ENCODE measurements around the gene CPPED1. TPM values are rescaled to one million over a fixed set of nuclear protein-coding genes. Genes with fewer than 3 reads are reported as not detected.
"Not testable (repeated sequence)": the region's sequence is repeated elsewhere in the genome, so short reads cannot be mapped to it uniquely, and the experiment has no call there.

The CPPED1 gene
- total and polyA plus RNA-seq, 2 of the 4 experiments (the other 2 are of a cell fraction), result 5.1 to 6.5 TPM

DNA sequence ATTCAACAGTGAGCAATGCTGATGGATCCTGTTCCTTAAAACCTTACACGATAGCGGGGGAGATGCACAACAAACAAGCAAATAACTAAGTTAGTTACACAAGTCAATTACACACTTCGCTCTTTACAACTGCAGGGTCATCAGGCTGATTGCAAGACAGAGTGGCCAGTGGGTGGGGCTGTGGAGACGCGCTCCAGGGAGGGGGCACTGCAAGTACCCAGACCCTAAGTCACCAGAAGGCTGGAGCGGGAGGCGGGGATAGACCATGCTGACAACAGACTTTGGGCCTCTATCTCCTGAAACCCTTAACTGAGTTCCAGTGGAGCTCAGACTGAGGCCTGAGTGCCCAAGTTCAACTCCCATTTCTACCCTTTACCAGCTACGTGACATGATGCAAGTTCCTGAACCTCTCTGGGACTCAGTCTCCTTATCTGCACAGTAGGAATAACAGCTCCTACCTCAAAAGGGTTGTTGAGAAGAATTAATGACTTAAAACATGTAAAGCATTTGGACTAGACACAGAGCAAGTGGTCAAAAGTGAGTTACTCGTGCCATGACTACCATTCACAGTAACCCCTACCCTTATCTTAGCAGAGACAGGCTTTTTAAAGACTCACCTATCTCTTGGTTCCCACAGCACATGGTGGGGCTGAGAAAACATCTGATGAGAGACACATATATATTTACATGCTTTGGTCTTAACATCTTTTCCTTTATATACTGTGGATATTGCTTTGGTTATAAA lies 10.4 kb downstream of the CPPED1 start:
- no peaks in the 10 kb centered on the region for H4K20me1 ChIP-seq (ENCODE audit: insufficient read depth, low read length)
- no TSS peak for BruUV-seq (replicated peaks)
- no peak overlapping the region for H2AK9ac ChIP-seq (replicated peaks; ENCODE audit: low read depth, low read length, poor library complexity)
- no peak overlapping the region for H2AK5ac ChIP-seq (ENCODE audit: low read depth, low read length)
- H3K9me3 ChIP-seq (ENCODE audit: control insufficient read depth, insufficient read depth, low read length), result no peaks in the 10 kb centered on the region
- no peak overlapping the region for H3K4ac ChIP-seq (ENCODE audit: low read depth, low read length)
- no peak overlapping the region for H2BK20ac ChIP-seq (ENCODE audit: low read depth, low read length)
- no peak overlapping the region for H2BK15ac ChIP-seq (ENCODE audit: low read depth, low read length)
- no peak overlapping the region for H3K4me2 ChIP-seq (ENCODE audit: low read depth, low read length)
- H2AFZ ChIP-seq (replicated peaks; ENCODE audit: low read length, poor library complexity), result no peak overlapping the region
- WGBS, 2 experiments (ENCODE audit: extremely low coverage in 2 of 2, insufficient read length in 1 of 2), result 100% methylated on average over 2 of the region's 9 CpGs; no CpG with 5 or more reads in 1 of the 2 experiments
- no peaks in the 10 kb centered on the region for H3K27me3 ChIP-seq (ENCODE audit: control insufficient read depth, insufficient read depth, low read length)
- H3K36me3 ChIP-seq (ENCODE audit: control insufficient read depth, insufficient read depth, low read length), result no peaks in the 10 kb centered on the region
- no peak overlapping the region for H2BK120ac ChIP-seq (ENCODE audit: low read depth, low read length)
- no peak overlapping the region for H3K18ac ChIP-seq (ENCODE audit: low read depth, low read length)
- H3K4me3 ChIP-seq (ENCODE audit: insufficient read depth, low read depth, low read length), result no peak overlapping the region
- CTCF ChIA-PET, result no interaction called here
- POLR2A ChIA-PET (ENCODE audit: unreplicated experiment), result no interaction called here
- no peak overlapping the region for H3K27ac ChIP-seq (ENCODE audit: insufficient read depth, low read length)
- ATAC-seq (ENCODE audit: low read depth) (no peak), DNase-seq (no peak)
- no peak overlapping the region for H4K5ac ChIP-seq (ENCODE audit: low read depth, low read length)
- H4K91ac ChIP-seq (ENCODE audit: insufficient read depth, low read depth, low read length), result no peak overlapping the region
- intact Hi-C loops (cut with micrococcal nuclease) (no loop called here), dilution Hi-C loops (cut with HindIII; ENCODE audit: low sequenced_read_pairs, unreplicated experiment) (no loop called here), in situ Hi-C loops (cut with MboI; ENCODE audit: low sequenced_read_pairs) (no loop called here)
- H3K9me1 ChIP-seq (ENCODE audit: insufficient read depth, low read length), result no peaks in the 10 kb centered on the region
- no peak overlapping the region for H3K56ac ChIP-seq (ENCODE audit: extremely low read depth, insufficient read depth, low read length)
- no peak overlapping the region for H2BK5ac ChIP-seq (ENCODE audit: low read depth, low read length, poor library complexity, severe bottlenecking)
- no peak overlapping the region for H3K23ac ChIP-seq (ENCODE audit: low read depth, low read length)
- no peak for TF ChIP-seq POLR2A (IDR thresholded peaks at IDR 0.05; ENCODE audit: low read depth, low read length)
- no peak for TF ChIP-seq RCOR1 (IDR thresholded peaks at IDR 0.05; ENCODE audit: insufficient replicate concordance, low read length)
- H3K4me1 ChIP-seq (ENCODE audit: control insufficient read depth, insufficient read depth, low read length), result no peaks in the 10 kb centered on the region
- peaks cover 2 to 4% of the 10 kb centered on the region in 2 experiments; a peak in 2 of 4 replicates for H3K79me1 ChIP-seq (ENCODE audit: low read depth in 1 of 2, low read length in 2 of 2)
- no peak overlapping the region for H3K9ac ChIP-seq (ENCODE audit: low read depth, low read length)
- no peak overlapping the region for H3K14ac ChIP-seq (replicated peaks; ENCODE audit: low read depth, low read length)
- no peak overlapping the region for H4K8ac ChIP-seq (ENCODE audit: low read depth in 2 of 2, low read length in 2 of 2)

DNA sequence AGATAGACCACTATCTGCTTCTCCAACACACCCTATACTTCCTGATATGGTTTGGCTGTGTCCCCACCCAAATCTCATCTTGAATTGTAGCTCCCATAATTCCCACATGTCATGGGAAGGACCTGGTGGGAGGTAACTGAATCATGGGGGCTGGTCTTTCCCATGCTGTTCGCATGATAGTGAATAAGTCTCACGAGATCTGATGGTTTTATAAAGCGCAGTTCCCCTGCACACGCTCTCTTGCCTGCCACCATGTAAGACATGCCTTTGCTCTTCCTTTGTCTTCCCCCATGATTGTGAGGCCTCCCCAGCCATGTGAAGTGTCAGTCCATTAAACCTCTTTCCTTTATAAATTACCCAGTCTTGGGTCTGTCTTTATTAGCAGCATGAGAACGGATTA lies 11.2 kb downstream of the CPPED1 start:
- H2BK5ac ChIP-seq (ENCODE audit: low read depth, low read length, poor library complexity, severe bottlenecking); H3K4me2 ChIP-seq (ENCODE audit: low read depth, low read length); H3K27me3 ChIP-seq (ENCODE audit: control insufficient read depth, insufficient read depth, low read length); in situ Hi-C loops (cut with MboI; ENCODE audit: low sequenced_read_pairs); H3K9me1 ChIP-seq (ENCODE audit: insufficient read depth, low read length); H4K20me1 ChIP-seq (ENCODE audit: insufficient read depth, low read length); POLR2A ChIA-PET (ENCODE audit: unreplicated experiment); BruUV-seq (replicated peaks); H3K23ac ChIP-seq (ENCODE audit: low read depth, low read length); H3K9me3 ChIP-seq (ENCODE audit: control insufficient read depth, insufficient read depth, low read length); H4K8ac ChIP-seq (ENCODE audit: low read depth in 2 of 2, low read length in 2 of 2); H3K4ac ChIP-seq (ENCODE audit: low read depth, low read length); H3K36me3 ChIP-seq (ENCODE audit: control insufficient read depth, insufficient read depth, low read length); H4K5ac ChIP-seq (ENCODE audit: low read depth, low read length); H2AK5ac ChIP-seq (ENCODE audit: low read depth, low read length); H3K14ac ChIP-seq (replicated peaks; ENCODE audit: low read depth, low read length); H2BK15ac ChIP-seq (ENCODE audit: low read depth, low read length); CTCF ChIA-PET; H3K4me3 ChIP-seq (ENCODE audit: insufficient read depth, low read depth, low read length); H3K79me1 ChIP-seq (ENCODE audit: low read depth in 1 of 2, low read length in 2 of 2); H3K18ac ChIP-seq (ENCODE audit: low read depth, low read length); H3K27ac ChIP-seq (ENCODE audit: insufficient read depth, low read length); H2BK120ac ChIP-seq (ENCODE audit: low read depth, low read length); DNase-seq; ATAC-seq (ENCODE audit: low read depth); intact Hi-C loops (cut with micrococcal nuclease); H4K91ac ChIP-seq (ENCODE audit: insufficient read depth, low read depth, low read length); H3K9ac ChIP-seq (ENCODE audit: low read depth, low read length); H2AK9ac ChIP-seq (replicated peaks; ENCODE audit: low read depth, low read length, poor library complexity); dilution Hi-C loops (cut with HindIII; ENCODE audit: low sequenced_read_pairs, unreplicated experiment); H2BK20ac ChIP-seq (ENCODE audit: low read depth, low read length); H2AFZ ChIP-seq (replicated peaks; ENCODE audit: low read length, poor library complexity); H3K4me1 ChIP-seq (ENCODE audit: control insufficient read depth, insufficient read depth, low read length); H3K56ac ChIP-seq (ENCODE audit: extremely low read depth, insufficient read depth, low read length): not testable (repeated sequence)
- WGBS, 2 experiments (ENCODE audit: extremely low coverage in 2 of 2, insufficient read length in 1 of 2), result 87% methylated on average over 3 of the region's 5 CpGs; no CpG with 5 or more reads in 1 of the 2 experiments

Measured in IMR-90 (cell line).